ENCODE results near the gene ERCC6L2.
A peak's percentile ranks its signal among the peaks of the same experiment; 100 is the strongest.

The ERCC6L2 gene

GRCh38 chr9:95864852-95865580 is 10.5 kb upstream of the ERCC6L2 start:
- Histone ChIP-seq H3K4me3 (ENCODE audit: low read length) (no peak overlapping the region), H3K9me3 (ENCODE audit: control insufficient read depth, insufficient read depth, low read length) (no peaks in the 10 kb centered on the region), H3K4me1 (ENCODE audit: control insufficient read depth, insufficient read depth, low read length) (no peaks in the 10 kb centered on the region), H3K36me3 (ENCODE audit: control insufficient read depth, insufficient read depth, low read length) (no peaks in the 10 kb centered on the region), H3K27ac (ENCODE audit: low read length) (no peak overlapping the region), H3K27me3 (ENCODE audit: control insufficient read depth, insufficient read depth, low read length) (no peaks in the 10 kb centered on the region)
- DNase-seq (ENCODE audit: low read depth, low spot score), result no peak
- WGBS (ENCODE audit: insufficient coverage, insufficient read length), result no CpG with 5 or more reads among the region's 3 CpGs

GRCh38 chr9:95870352-95870751 is 5.1 kb upstream of the ERCC6L2 start:
- no peaks in the 10 kb centered on the region for H3K36me3 ChIP-seq (ENCODE audit: control insufficient read depth, insufficient read depth, low read length)
- no CpG with 5 or more reads among the region's 1 CpG for WGBS (ENCODE audit: insufficient coverage, insufficient read length)
- DNase-seq (ENCODE audit: low read depth, low spot score), result no peak
- no peaks in the 10 kb centered on the region for H3K4me1 ChIP-seq (ENCODE audit: control insufficient read depth, insufficient read depth, low read length)
- no peak overlapping the region for H3K4me3 ChIP-seq (ENCODE audit: low read length)
- no peaks in the 10 kb centered on the region for H3K27me3 ChIP-seq (ENCODE audit: control insufficient read depth, insufficient read depth, low read length)
- no peak overlapping the region for H3K27ac ChIP-seq (ENCODE audit: low read length)
- H3K9me3 ChIP-seq (ENCODE audit: control insufficient read depth, insufficient read depth, low read length), result no peaks in the 10 kb centered on the region

- Histone ChIP-seq H3K4me1 (ENCODE audit: control insufficient read depth, insufficient read depth, low read length) (no peaks in the 10 kb centered on the region), H3K4me3 (ENCODE audit: low read length) (no peak overlapping the region), H3K36me3 (ENCODE audit: control insufficient read depth, insufficient read depth, low read length) (no peaks in the 10 kb centered on the region), H3K27ac (ENCODE audit: low read length) (no peak overlapping the region), H3K9me3 (ENCODE audit: control insufficient read depth, insufficient read depth, low read length) (no peaks in the 10 kb centered on the region), H3K27me3 (ENCODE audit: control insufficient read depth, insufficient read depth, low read length) (no peaks in the 10 kb centered on the region)
- no peak for DNase-seq (ENCODE audit: low read depth, low spot score)
- WGBS (ENCODE audit: insufficient coverage, insufficient read length), result no CpG with 5 or more reads among the region's 1 CpG
Observed at GRCh38 chr9:95870906-95871305, 4.6 kb upstream of the ERCC6L2 start.

GRCh38 chr9:95874303-95874988 is 1.0 kb upstream of the ERCC6L2 start:
- H3K9me3 ChIP-seq (ENCODE audit: control insufficient read depth, insufficient read depth, low read length), result no peaks in the 10 kb centered on the region
- H3K36me3 ChIP-seq (ENCODE audit: control insufficient read depth, insufficient read depth, low read length), result no peaks in the 10 kb centered on the region
- no peaks in the 10 kb centered on the region for H3K4me1 ChIP-seq (ENCODE audit: control insufficient read depth, insufficient read depth, low read length)
- H3K27me3 ChIP-seq (ENCODE audit: control insufficient read depth, insufficient read depth, low read length), result no peaks in the 10 kb centered on the region
- peak overlapping the region; percentile 86; the same call in 1 of the 2 replicates for H3K4me3 ChIP-seq (ENCODE audit: low read length)
- no peak overlapping the region for H3K27ac ChIP-seq (ENCODE audit: low read length)
- no CpG with 5 or more reads among the region's 10 CpGs for WGBS (ENCODE audit: insufficient coverage, insufficient read length)
- no peak for DNase-seq (ENCODE audit: low read depth, low spot score)

DNA sequence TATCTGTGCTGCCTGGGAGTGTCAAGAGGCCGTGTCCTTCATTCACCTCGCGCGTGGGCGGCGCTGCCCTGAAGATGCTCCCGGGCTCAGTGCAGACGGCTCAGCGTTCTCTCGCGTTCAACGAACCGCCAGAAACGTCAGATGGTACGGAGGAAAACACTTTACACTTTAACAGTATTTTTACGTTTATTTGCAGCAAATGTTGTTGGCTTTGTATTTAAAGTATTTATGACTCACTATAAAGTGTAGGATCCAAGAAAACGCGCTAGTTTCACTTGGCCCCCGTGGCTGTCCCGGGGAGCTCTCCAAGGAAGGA is 544 bp upstream of the ERCC6L2 start:
- H3K36me3 ChIP-seq (ENCODE audit: control insufficient read depth, insufficient read depth, low read length), result no peaks in the 10 kb centered on the region
- DNase-seq (ENCODE audit: low read depth, low spot score), result no peak
- H3K4me1 ChIP-seq (ENCODE audit: control insufficient read depth, insufficient read depth, low read length), result no peaks in the 10 kb centered on the region
- WGBS (ENCODE audit: insufficient coverage, insufficient read length), result no CpG with 5 or more reads among the region's 20 CpGs
- H3K27ac ChIP-seq (ENCODE audit: low read length), result no peak overlapping the region
- no peaks in the 10 kb centered on the region for H3K9me3 ChIP-seq (ENCODE audit: control insufficient read depth, insufficient read depth, low read length)
- H3K27me3 ChIP-seq (ENCODE audit: control insufficient read depth, insufficient read depth, low read length), result no peaks in the 10 kb centered on the region
- peak overlapping the region; percentile 86; the same call in 1 of the 2 replicates for H3K4me3 ChIP-seq (ENCODE audit: low read length)

- Histone ChIP-seq H3K4me3 (ENCODE audit: low read length) (0 out of 2 replicates have a peak overlapping the region, but pooled peaks have one; percentile 85), H3K27ac (ENCODE audit: low read length) (no peak overlapping the region)
Observed at GRCh38 chr9:95876138-95876444, 600 bp downstream of the ERCC6L2 start.

DNA sequence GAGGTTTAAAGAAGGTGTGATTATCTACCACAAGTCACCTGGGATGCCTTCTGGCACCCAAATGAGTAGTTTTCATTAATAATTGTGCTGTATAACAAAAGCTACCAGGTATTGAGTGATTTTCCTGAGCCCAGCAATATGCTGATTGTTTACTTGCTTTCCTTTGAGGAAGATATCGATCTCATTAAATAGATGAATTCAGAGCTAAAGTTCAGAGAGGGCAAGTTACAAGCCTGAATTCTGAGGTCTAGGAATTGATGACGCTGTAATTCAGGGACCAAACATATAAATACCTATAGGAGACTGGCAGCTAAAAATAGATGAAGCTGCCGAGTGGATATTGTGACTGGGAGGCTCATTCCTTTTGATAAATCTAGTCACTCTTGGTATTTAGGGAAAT is 1.1 kb downstream of the ERCC6L2 start:
- no CpG with 5 or more reads among the region's 3 CpGs for WGBS (ENCODE audit: insufficient coverage, insufficient read length)
- no peaks in the 10 kb centered on the region for H3K4me1 ChIP-seq (ENCODE audit: control insufficient read depth, insufficient read depth, low read length)

More at GRCh38 chr9:95876138-95876444, 600 bp downstream of the ERCC6L2 start:
- no CpG with 5 or more reads among the region's 9 CpGs for WGBS (ENCODE audit: insufficient coverage, insufficient read length)
- DNase-seq (ENCODE audit: low read depth, low spot score), result no peak
- no peaks in the 10 kb centered on the region for H3K27me3 ChIP-seq (ENCODE audit: control insufficient read depth, insufficient read depth, low read length)
- H3K4me1 ChIP-seq (ENCODE audit: control insufficient read depth, insufficient read depth, low read length), result no peaks in the 10 kb centered on the region
- no peaks in the 10 kb centered on the region for H3K36me3 ChIP-seq (ENCODE audit: control insufficient read depth, insufficient read depth, low read length)
- no peaks in the 10 kb centered on the region for H3K9me3 ChIP-seq (ENCODE audit: control insufficient read depth, insufficient read depth, low read length)

GRCh38 chr9:95877984-95878383 is 2.5 kb downstream of the ERCC6L2 start:
- H3K9me3 ChIP-seq (ENCODE audit: control insufficient read depth, insufficient read depth, low read length), result no peaks in the 10 kb centered on the region
- H3K4me3 ChIP-seq (ENCODE audit: low read length), result no peak overlapping the region
- no peaks in the 10 kb centered on the region for H3K36me3 ChIP-seq (ENCODE audit: control insufficient read depth, insufficient read depth, low read length)
- no CpG with 5 or more reads among the region's 1 CpG for WGBS (ENCODE audit: insufficient coverage, insufficient read length)
- DNase-seq (ENCODE audit: low read depth, low spot score), result no peak
- no peaks in the 10 kb centered on the region for H3K4me1 ChIP-seq (ENCODE audit: control insufficient read depth, insufficient read depth, low read length)
- H3K27me3 ChIP-seq (ENCODE audit: control insufficient read depth, insufficient read depth, low read length), result no peaks in the 10 kb centered on the region
- H3K27ac ChIP-seq (ENCODE audit: low read length), result no peak overlapping the region

More for the DNA sequence above, 1.1 kb downstream of the ERCC6L2 start:
- no peaks in the 10 kb centered on the region for H3K36me3 ChIP-seq (ENCODE audit: control insufficient read depth, insufficient read depth, low read length)
- 0 out of 2 replicates have a peak overlapping the region, but pooled peaks have one; percentile 85 for H3K4me3 ChIP-seq (ENCODE audit: low read length)
- no peak overlapping the region for H3K27ac ChIP-seq (ENCODE audit: low read length)
- H3K9me3 ChIP-seq (ENCODE audit: control insufficient read depth, insufficient read depth, low read length), result no peaks in the 10 kb centered on the region
- DNase-seq (ENCODE audit: low read depth, low spot score), result no peak
- H3K27me3 ChIP-seq (ENCODE audit: control insufficient read depth, insufficient read depth, low read length), result no peaks in the 10 kb centered on the region

DNA sequence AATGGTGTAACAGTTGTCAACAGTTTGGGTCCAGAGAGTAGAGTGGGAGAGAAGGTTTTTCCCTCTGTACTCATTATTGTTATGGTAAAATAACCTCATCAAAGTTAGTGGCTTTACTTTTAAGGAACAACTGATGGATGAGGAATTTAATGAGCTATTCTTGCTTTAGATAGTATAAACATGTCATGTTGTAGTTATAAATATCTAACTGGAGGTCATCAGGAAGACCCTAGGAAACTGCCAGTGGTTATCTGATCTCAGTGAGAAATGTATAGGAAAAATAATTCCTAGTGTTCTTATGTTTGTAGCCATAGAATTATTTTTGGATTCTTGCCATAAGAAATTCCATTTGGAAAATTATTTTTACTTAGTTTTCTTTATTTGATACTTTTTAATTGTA is 4.1 kb downstream of the ERCC6L2 start:
- Histone ChIP-seq H3K4me1 (ENCODE audit: control insufficient read depth, insufficient read depth, low read length) (no peaks in the 10 kb centered on the region), H3K27me3 (ENCODE audit: control insufficient read depth, insufficient read depth, low read length) (no peaks in the 10 kb centered on the region), H3K9me3 (ENCODE audit: control insufficient read depth, insufficient read depth, low read length) (no peaks in the 10 kb centered on the region), H3K27ac (ENCODE audit: low read length) (no peak overlapping the region), H3K36me3 (ENCODE audit: control insufficient read depth, insufficient read depth, low read length) (no peaks in the 10 kb centered on the region), H3K4me3 (ENCODE audit: low read length) (no peak overlapping the region)
- DNase-seq (ENCODE audit: low read depth, low spot score), result no peak

DNA sequence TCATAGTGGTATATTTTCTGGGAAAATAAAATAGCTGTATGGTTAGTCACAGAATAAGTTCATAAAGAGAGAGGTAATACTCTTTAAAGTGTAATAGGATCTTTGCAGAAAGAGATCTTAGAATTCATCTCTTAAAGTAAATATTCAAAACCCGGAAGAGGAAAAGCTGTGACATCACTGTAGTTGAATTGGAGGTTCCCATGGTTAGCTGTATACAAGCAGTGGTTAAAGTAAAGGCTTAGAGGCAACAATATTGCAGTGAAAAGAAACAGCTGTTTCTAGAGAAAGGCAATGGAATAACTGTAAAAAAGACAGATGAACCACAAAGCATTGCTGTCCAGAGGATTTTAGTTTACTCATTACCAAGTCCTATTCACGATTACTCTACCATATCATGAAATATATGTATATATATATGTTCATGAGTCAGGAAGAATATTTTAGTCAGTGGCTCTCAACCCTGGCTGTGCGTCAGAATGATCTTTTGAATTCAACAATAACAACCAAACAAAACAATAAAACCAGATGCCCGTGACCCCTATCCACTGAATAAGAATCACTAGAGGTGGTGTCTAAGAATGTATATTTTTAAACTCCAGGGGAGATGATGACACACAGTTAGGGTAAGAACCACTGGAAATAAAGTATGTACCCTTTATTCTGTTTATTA is 4.7 kb downstream of the ERCC6L2 start:
- H3K27ac ChIP-seq (ENCODE audit: low read length), result no peak overlapping the region

More for the DNA sequence above, 4.7 kb downstream of the ERCC6L2 start:
- H3K36me3 ChIP-seq (ENCODE audit: control insufficient read depth, insufficient read depth, low read length), result no peaks in the 10 kb centered on the region
- H3K4me3 ChIP-seq (ENCODE audit: low read length), result no peak overlapping the region
- WGBS (ENCODE audit: insufficient coverage, insufficient read length), result no CpG with 5 or more reads among the region's 4 CpGs
- DNase-seq (ENCODE audit: low read depth, low spot score), result no peak
- H3K9me3 ChIP-seq (ENCODE audit: control insufficient read depth, insufficient read depth, low read length), result no peaks in the 10 kb centered on the region
- no peaks in the 10 kb centered on the region for H3K4me1 ChIP-seq (ENCODE audit: control insufficient read depth, insufficient read depth, low read length)
- no peaks in the 10 kb centered on the region for H3K27me3 ChIP-seq (ENCODE audit: control insufficient read depth, insufficient read depth, low read length)

All from iPS DF 6.9 (cell line).